ENCODE measurements around the gene FAM210B.

GRCh38 chr20:56358600-56359211, at the start of gene FAM210B:
- no peak for TF ChIP-seq JUND (IDR thresholded peaks at IDR 0.05; ENCODE audit: low read depth, low read length)
- no peak for TF ChIP-seq FOXK2 (IDR thresholded peaks at IDR 0.05)
- no peak for TF ChIP-seq MAX (IDR thresholded peaks at IDR 0.05; ENCODE audit: low read depth, low read length)
- no peak for TF ChIP-seq ZNF274 (IDR thresholded peaks at IDR 0.05; ENCODE audit: insufficient read depth, insufficient read length)
- no peak for TF ChIP-seq ZBED1 (IDR thresholded peaks at IDR 0.05; ENCODE audit: borderline replicate concordance)
- TF ChIP-seq POLR2AphosphoS2 (IDR thresholded peaks at IDR 0.05; ENCODE audit: low read depth, low read length): no peak
- TF ChIP-seq E2F4 (IDR thresholded peaks at IDR 0.05; ENCODE audit: low read depth, low read length): no peak
- no peak for TF ChIP-seq CHD1 (IDR thresholded peaks at IDR 0.05; ENCODE audit: low read depth, low read length)
- TF ChIP-seq RCOR1 (conservative IDR thresholded peaks at IDR 0.05; ENCODE audit: low read depth, low read length): no peak
- TF ChIP-seq RFX5 (IDR thresholded peaks at IDR 0.05; ENCODE audit: low read depth, low read length): no peak
- peak; percentile 51 for TF ChIP-seq POLR2A (IDR thresholded peaks at IDR 0.05; ENCODE audit: low read depth, low read length)
